Endothelial cell of umbilical vein (primary cell): Measurements from ENCODE around the gene FRY. TPM values are rescaled to one million over a fixed set of nuclear protein-coding genes. Genes with fewer than 3 reads are reported as not detected.
"Not testable (repeated sequence)": the region's sequence is repeated elsewhere in the genome, so short reads cannot be mapped to it uniquely, and the experiment has no call there.

Experiments used
- BruUV-seq: library from RNA; stranded (reverse); fragments of 400-500 nt; replicated peaks from 2 replicates; lab custom pipeline; 2021; lab: Mats Ljungman, UMichigan
- CTCF ChIA-PET: fragments of 300-600, 350-600 bp; sonication (Branson Sonifier 250); formaldehyde crosslinking; loops from one replicate; lab custom pipeline; 2021; ENCODE audit warnings: antibody characterized with exemption, inconsistent platforms; lab: Charles Lee
- POLR2A ChIA-PET: fragments of 300-600, 350-600 bp; sonication (Branson Sonifier 250); formaldehyde crosslinking; loops from one replicate; lab custom pipeline; 2021; ENCODE audit warnings: antibody characterized with exemption, inconsistent platforms; lab: Charles Lee
- DNase-seq: peaks from one replicate; pipeline ENCODE4 v3.0.0-alpha.2; 2011; ENCODE audit warnings: low read depth, low spot score
- FAIRE-seq: peaks from 2 replicates; lab custom pipeline; 2011; peaks lifted over from hg19 to GRCh38; lab: Jason Lieb, UNC
- H2AFZ ChIP-seq: 2 replicates; pipeline ENCODE4 v1.6.0; 2012; ENCODE audit warnings: low read depth, low read length, control low read depth, inconsistent platforms
- H3K27ac ChIP-seq: 2 replicates; pipeline ENCODE4 v1.5.1; 2011; ENCODE audit warnings: low read depth, mild to moderate bottlenecking, control low read depth, low read length, moderate library complexity; ENCODE audit not compliant: insufficient read depth
- H3K27me3 ChIP-seq, 2 experiments: 2 replicates each; pipeline versions ENCODE4 v1.6.0 to v1.6.1; 2011; ENCODE audit warnings: low read length in 2 of 2, mixed read lengths in 1 of 2; ENCODE audit not compliant: control insufficient read depth in 2 of 2, insufficient read depth in 2 of 2
- H3K36me3 ChIP-seq, 2 experiments: 2 replicates in 1 of 2; 3 replicates in 1 of 2; pipeline ENCODE4 v1.5.1; 2011; ENCODE audit warnings: low read length in 2 of 2, mild to moderate bottlenecking in 1 of 2, moderate library complexity in 1 of 2; ENCODE audit not compliant: control insufficient read depth in 2 of 2, insufficient read depth in 2 of 2; ENCODE audit errors: extremely low read depth in 1 of 2
- H3K4me1 ChIP-seq: 3 replicates; pipeline ENCODE4 v1.5.1; 2011; ENCODE audit warnings: mild to moderate bottlenecking, low read length; ENCODE audit not compliant: control insufficient read depth, insufficient read depth; ENCODE audit errors: extremely low read depth
- H3K4me2 ChIP-seq: 2 replicates; pipeline ENCODE4 v1.6.1; 2011; ENCODE audit warnings: low read length, control low read depth, mixed read lengths; ENCODE audit not compliant: insufficient read depth
- H3K4me3 ChIP-seq, 3 experiments: fragments of 200-600 bp in 1 of 3; sonication (generic), shearing (Covaris generic) in 1 of 3; replicated peaks in 1 of 3; 2 replicates each; pipeline ENCODE4 v1.5.1; 2011 to 2016; ENCODE audit warnings: control low read depth in 3 of 3, low read length in 3 of 3, mild to moderate bottlenecking in 2 of 3, inconsistent platforms in 1 of 3, low read depth in 1 of 3, moderate library complexity in 1 of 3; ENCODE audit not compliant: insufficient read depth in 1 of 3
- H3K79me2 ChIP-seq: 2 replicates; pipeline ENCODE4 v1.6.0; 2012; ENCODE audit warnings: low read length, inconsistent platforms; ENCODE audit not compliant: control insufficient read depth, insufficient read depth
- H3K9ac ChIP-seq: replicated peaks from 2 replicates; pipeline ENCODE3; 2011; ENCODE audit warnings: low read length, control low read depth; ENCODE audit not compliant: insufficient read depth; ENCODE audit errors: extremely low read depth
- H3K9me1 ChIP-seq: replicated peaks from 3 replicates; pipeline ENCODE4 v1.6.0; 2011; ENCODE audit warnings: mild to moderate bottlenecking, low read length; ENCODE audit not compliant: control insufficient read depth, insufficient read depth; ENCODE audit errors: extremely low read depth
- H3K9me3 ChIP-seq: replicated peaks from 2 replicates; pipeline ENCODE4 v1.5.1; 2012; ENCODE audit warnings: low read length, inconsistent platforms; ENCODE audit not compliant: control insufficient read depth, insufficient read depth
- H4K20me1 ChIP-seq: replicated peaks from 2 replicates; pipeline ENCODE3; 2011; ENCODE audit warnings: mild to moderate bottlenecking, low read length; ENCODE audit not compliant: control insufficient read depth, insufficient read depth; ENCODE audit errors: extremely low read depth
- EZH2 ChIP-seq: IDR thresholded peaks from 2 replicates; pipeline ENCODE4 v1.6.1; 2012; ENCODE audit warnings: borderline replicate concordance, low read depth, mild to moderate bottlenecking, moderate library complexity, low read length, inconsistent platforms; ENCODE audit not compliant: severe bottlenecking
- GATA2 ChIP-seq: IDR thresholded peaks from 2 replicates; pipeline ENCODE4 v1.7.0; 2011; ENCODE audit warnings: low read depth, mild to moderate bottlenecking, moderate library complexity, mixed read lengths, low read length; ENCODE audit not compliant: insufficient read length, insufficient read depth
- dilution Hi-C: fragments of 300-500 bp; cut with MboI; formaldehyde crosslinking; loops from one replicate; pipeline ENCODE4 v1.15.0; 2019; ENCODE audit warnings: low sequenced_read_pairs; ENCODE audit not compliant: extremely low pct_ligation_motif_present
- intact Hi-C: fragments of 100-400 bp; cut with micrococcal nuclease; formaldehyde crosslinking; loops from one replicate; pipeline ENCODE4 v1.10.0; 2022
- polyA plus RNA-seq, 4 experiments: library from polyadenylated mRNA; depleted of rRNA in 3 of 4; stranded (reverse) in 3 of 4; unstranded in 1 of 4; fragments of >200 nt; gene quantifications; 2 replicates each; pipeline versions ENCODE4 v1.2.1 to v1.2.3, GENCODE V29; 2011 to 2012; ENCODE audit warnings: missing spikeins in 1 of 4
- total RNA-seq: library from RNA; stranded (reverse); gene quantifications from 2 replicates; pipeline ENCODE4 v1.2.3, GENCODE V29; 2021

Gene FRY
- total and polyA plus RNA-seq, 2 donors (not counting 3 experiments of a cell fraction or from before 2014, with no cell fraction given), result 57.3 to 75.8 TPM

DNA sequence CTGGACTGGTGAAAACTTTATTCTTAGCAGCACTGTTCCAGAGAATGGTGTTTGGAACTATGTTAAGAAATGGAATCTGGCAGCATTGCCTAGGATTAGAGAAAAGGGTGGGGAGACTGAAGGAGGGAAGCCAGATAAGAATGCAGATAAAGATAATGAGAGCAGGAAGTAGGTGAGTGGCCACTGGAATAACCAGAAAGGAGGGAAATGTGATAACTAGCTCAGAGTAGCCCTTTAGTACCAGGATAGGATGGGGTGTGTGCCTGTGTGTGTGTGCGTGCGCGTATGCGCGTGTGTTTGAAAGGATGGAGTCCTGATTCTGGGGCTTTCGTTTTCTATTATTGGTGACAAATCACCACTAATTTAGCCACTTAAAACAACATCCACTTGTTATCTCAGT lies 33.4 kb upstream of the FRY start:
- Histone ChIP-seq H3K79me2 (no peaks in the 10 kb centered on the region), H3K27me3 (no peaks in the 10 kb centered on the region), H3K4me2 (no peak overlapping the region), H3K27ac (no peak overlapping the region), H3K9me3 (no peaks in the 10 kb centered on the region), H3K9me1 (no peaks in the 10 kb centered on the region), H3K4me3 (no peak overlapping the region), H3K9ac (no peak overlapping the region), H4K20me1 (no peaks in the 10 kb centered on the region), H2AFZ (peak overlapping the region; percentile 46), H3K36me3 (no peaks in the 10 kb centered on the region), H3K4me1 (no peaks in the 10 kb centered on the region)
- FAIRE-seq (no peak), DNase-seq (no peak)
- CTCF ChIA-PET, result no interaction called here
- no TSS peak for BruUV-seq
- dilution Hi-C loops (no loop called here), intact Hi-C loops (no loop called here)
- TF ChIP-seq GATA2, result peak; percentile 65
- TF ChIP-seq EZH2, result no peak
- POLR2A ChIA-PET, result no interaction called here

- BruUV-seq, intact Hi-C loops: not testable (repeated sequence)
Observed at GRCh38 chr13:32000754-32001153, 30.8 kb upstream of the FRY start.

More at GRCh38 chr13:32000754-32001153, 30.8 kb upstream of the FRY start:
- dilution Hi-C loops, H3K9ac ChIP-seq, H3K36me3 ChIP-seq, H2AFZ ChIP-seq, FAIRE-seq, H3K9me1 ChIP-seq, H3K27ac ChIP-seq, POLR2A ChIA-PET, H4K20me1 ChIP-seq, H3K27me3 ChIP-seq, H3K4me1 ChIP-seq, H3K79me2 ChIP-seq, DNase-seq, H3K4me2 ChIP-seq, H3K9me3 ChIP-seq, H3K4me3 ChIP-seq: not testable (repeated sequence)
- CTCF ChIA-PET, result interaction anchor here (1.0 to 3.0 kb wide), 11 partner anchors 9 to 581 kb away, joined by 3 to 35 read pairs (median 7); no protein-coding TSS in a partner anchor
